Spleen (tissue), 7 donors: ENCODE results near the gene PTPRC.

Experiments
- POLR2A ChIP-seq, 3 donors: fragments of 450-650 bp; IDR thresholded peaks; one replicate each; pipeline ENCODE4 v1.5.1; 2017; ENCODE audit warnings: antibody characterized with exemption in 3 of 3, mild to moderate bottlenecking in 1 of 3
- TF ChIP-seq, protein P1 (sequence below), 11 experiments: fragments of 200-600 bp in 7 of 11; fragments of 450-650 bp in 4 of 11; sonication (generic) in 4 of 11; IDR thresholded peaks in 8 of 11; conservative IDR thresholded peaks in 3 of 11; 1 replicate in 7 of 11; 2 replicates in 4 of 11; pipeline versions ENCODE4 v1.4.0 to v1.8.0; 2016 to 2021; ENCODE audit warnings: antibody characterized with exemption in 11 of 11, inconsistent platforms in 4 of 11, mild to moderate bottlenecking in 1 of 11
- donor health status: DM: no; HTN: no; CAD: no; lungs with moderate emphysema.
- donor health status: DM: no; HTN: no; CAD: no.
- donor health status: DM: no; HTN: no; CAD: no.

DNA sequence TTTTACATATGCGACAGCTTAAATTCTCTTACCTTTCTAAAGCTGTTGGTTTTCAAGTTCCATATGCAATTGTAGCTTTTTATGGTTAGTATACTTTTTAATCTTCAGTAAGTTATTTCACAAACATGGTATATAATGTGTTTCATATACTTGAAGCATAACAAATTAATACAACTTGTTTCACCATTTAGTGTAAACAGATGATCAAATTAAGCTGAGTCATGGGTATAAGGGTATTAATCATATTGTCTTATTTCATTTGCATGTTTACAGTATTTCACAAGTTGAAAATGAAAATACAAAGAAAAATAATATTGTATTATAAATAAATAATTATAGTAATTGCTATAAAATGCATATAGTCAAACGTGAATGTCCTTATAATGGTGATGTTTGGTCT lies 92.1 kb downstream of the PTPRC start:
- TF ChIP-seq POLR2A (IDR thresholded peaks at IDR 0.05) = no peak
- TF ChIP-seq, protein P1, sequence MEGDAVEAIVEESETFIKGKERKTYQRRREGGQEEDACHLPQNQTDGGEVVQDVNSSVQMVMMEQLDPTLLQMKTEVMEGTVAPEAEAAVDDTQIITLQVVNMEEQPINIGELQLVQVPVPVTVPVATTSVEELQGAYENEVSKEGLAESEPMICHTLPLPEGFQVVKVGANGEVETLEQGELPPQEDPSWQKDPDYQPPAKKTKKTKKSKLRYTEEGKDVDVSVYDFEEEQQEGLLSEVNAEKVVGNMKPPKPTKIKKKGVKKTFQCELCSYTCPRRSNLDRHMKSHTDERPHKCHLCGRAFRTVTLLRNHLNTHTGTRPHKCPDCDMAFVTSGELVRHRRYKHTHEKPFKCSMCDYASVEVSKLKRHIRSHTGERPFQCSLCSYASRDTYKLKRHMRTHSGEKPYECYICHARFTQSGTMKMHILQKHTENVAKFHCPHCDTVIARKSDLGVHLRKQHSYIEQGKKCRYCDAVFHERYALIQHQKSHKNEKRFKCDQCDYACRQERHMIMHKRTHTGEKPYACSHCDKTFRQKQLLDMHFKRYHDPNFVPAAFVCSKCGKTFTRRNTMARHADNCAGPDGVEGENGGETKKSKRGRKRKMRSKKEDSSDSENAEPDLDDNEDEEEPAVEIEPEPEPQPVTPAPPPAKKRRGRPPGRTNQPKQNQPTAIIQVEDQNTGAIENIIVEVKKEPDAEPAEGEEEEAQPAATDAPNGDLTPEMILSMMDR (IDR thresholded peaks at IDR 0.05 in 8 of 11, conservative IDR thresholded peaks at IDR 0.05 in 3 of 11) = no peak
